Heart left ventricle (tissue), 16 donors: ENCODE measurements around the gene DNAJC18. TPM values are rescaled to one million over a fixed set of nuclear protein-coding genes. Genes with fewer than 3 reads are reported as not detected.

Experiments
- ATAC-seq, 4 donors: fragments of 200-7000 bp; cut with Tn5 transposase; one replicate each; pipeline ENCODE4 v1.9.1; 2020 to 2022; ENCODE audit warnings: moderate library complexity in 4 of 4, mild to moderate bottlenecking in 3 of 4, moderate number of reproducible peaks in 1 of 4
- DNase-seq, 5 donors: peaks; one replicate each; pipeline ENCODE4 v3.0.0-alpha.2; 2020
- H3K27ac ChIP-seq, 12 donors: fragments of 200-600 bp; sonication (generic) in 4 of 12; one replicate each; pipeline versions ENCODE4 v1.5.0 to v1.8.0; 2016 to 2022; ENCODE audit warnings: mild to moderate bottlenecking in 2 of 12
- H3K27me3 ChIP-seq, 9 donors: fragments of 200-600 bp; sonication (generic) in 2 of 9; one replicate each; pipeline versions ENCODE4 v1.5.1 to v1.8.0; 2016 to 2022; ENCODE audit warnings: mild to moderate bottlenecking in 3 of 9
- H3K36me3 ChIP-seq, 9 donors: fragments of 200-600 bp; sonication (generic) in 2 of 9; one replicate each; pipeline versions ENCODE4 v1.5.0 to v1.8.0; 2018 to 2022; ENCODE audit warnings: mild to moderate bottlenecking in 2 of 9
- H3K4me1 ChIP-seq, 12 donors: fragments of 200-600 bp; sonication (generic) in 4 of 12; one replicate each; pipeline versions ENCODE4 v1.5.0 to v1.8.0; 2016 to 2022; ENCODE audit warnings: mild to moderate bottlenecking in 3 of 12
- H3K4me3 ChIP-seq, 12 donors: fragments of 200-600 bp; sonication (generic) in 4 of 12; one replicate each; pipeline versions ENCODE4 v1.5.0 to v1.8.0; 2017 to 2022; ENCODE audit warnings: mild to moderate bottlenecking in 9 of 12, moderate library complexity in 4 of 12
- H3K9me3 ChIP-seq, 12 donors: fragments of 200-600 bp; sonication (generic) in 4 of 12; one replicate each; pipeline versions ENCODE4 v1.5.0 to v1.8.0; 2016 to 2022; ENCODE audit warnings: mild to moderate bottlenecking in 1 of 12
- POLR2A ChIP-seq, 2 donors: fragments of 450-650 bp; IDR thresholded peaks; one replicate each; pipeline ENCODE4 v1.6.1; 2017; ENCODE audit warnings: antibody characterized with exemption in 2 of 2, mild to moderate bottlenecking in 2 of 2, moderate library complexity in 2 of 2
- WGBS, 4 donors: extraction: QIAGEN DNeasy Blood & Tissue Kit in 2 of 4; methylation state at CpG; one replicate each; pipeline versions ENCODE4 v1.1.5 to v1.1.7; 2013 to 2018; 5-methylcytosine and 5-hydroxymethylcytosine counted together
- intact Hi-C, 10 donors: fragments of 100-400 bp; cut with DNase I; formaldehyde crosslinking; loops; one replicate each; pipeline versions ENCODE4 v1.11.1 to v1.14.2; 2022
- polyA plus RNA-seq, 2 donors: library from polyadenylated mRNA; stranded (reverse); fragments of 200-250 nt; gene quantifications; one replicate each; pipeline ENCODE4 v1.2.3, GENCODE V29; 2013
- total RNA-seq, 9 donors: library from RNA; depleted of rRNA in 2 of 9; stranded (reverse); fragments of >200 nt in 2 of 9; fragmentation: NEBNext Ultra II Directional in 3 of 9; extraction: Animal tissue kit (Norgen Biotek cat#: 25700) in 3 of 9; gene quantifications; one replicate each; pipeline versions ENCODE4 v1.1.0 to v1.2.4, GENCODE V29; 2016 to 2023
- TF ChIP-seq, protein P1 (sequence below), 12 donors: fragments of 200-600 bp; sonication (generic) in 4 of 12; IDR thresholded peaks; one replicate each; pipeline versions ENCODE4 v1.5.0 to v1.8.0; 2018 to 2022; ENCODE audit warnings: antibody characterized with exemption in 12 of 12, mild to moderate bottlenecking in 5 of 12
- donor health status: ischemic (EF 13 %, LVEDD 7.1; RV severe dilation, severe dysfunction).
- donor health status: healthy with polysubstance abuse.
- donor health status: DM: no; HTN: yes; CAD: no.
- donor health status: DM: no; HTN: no; CAD: no.
- donor health status: ischemic (EF 25% LVEDD 6.9; RV normal size, moderate dysfunction).
- donor health status: ischemic (EF 25% LVEDD 5.7; RV mildly dilated, moderate dysfunction).
- donor health status: healthy.
- donor health status: DM: yes; HTN: yes; CAD: no.
- donor health status: ischemic (EF 35%, LVEDD 5.7; RV mildly dilated, moderate dysfunction).
- donor health status: nonischemic (EF 11% LVEDD 7.7; RV severe dilation, severe dysfunction).
- donor health status: DM: yes; HTN: yes; CAD: no.
- donor health status: PGD.
- donor health status: ischemic (EF 29% LVEDD 5.4; RV normal size, mild dysfunction).
- donor health status: nonischemic (EF 23%, LVEDD 6.1; RV moderate dilation, normal function).

DNAJC18 gene
- total and polyA plus RNA-seq, 11 donors, result 4.0 to 17.8 (median 9.1) TPM

DNA sequence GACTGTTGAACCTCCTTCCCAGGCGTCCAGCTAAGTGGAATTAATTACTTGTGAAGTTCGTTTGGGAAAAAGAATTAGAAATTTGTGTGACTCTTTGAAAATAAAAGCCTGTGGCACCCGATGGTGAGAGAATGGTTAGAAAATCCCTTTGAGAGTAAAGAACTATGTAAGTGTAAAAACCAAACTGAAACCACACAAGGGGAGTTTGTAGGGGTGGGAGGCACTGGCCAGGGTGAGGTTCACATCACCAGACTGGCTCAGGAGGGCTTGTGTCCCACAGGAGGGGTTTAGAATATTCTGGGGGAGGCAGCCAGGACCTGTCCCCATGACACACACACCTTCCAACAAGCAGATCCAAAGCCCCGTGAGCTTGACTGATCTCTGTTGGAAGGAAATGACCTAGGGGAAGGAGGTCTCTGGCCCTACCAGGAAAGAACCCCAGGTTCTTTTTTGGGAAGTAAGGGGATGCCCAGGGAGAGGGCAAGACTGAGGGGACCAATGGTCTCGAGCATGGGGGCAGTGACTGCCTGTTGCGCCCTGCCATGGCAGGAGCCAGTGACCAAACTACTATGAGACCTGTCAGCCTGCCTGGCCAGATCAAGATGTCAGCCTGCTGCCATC is 39.7 kb downstream of the DNAJC18 start:
- no peak for DNase-seq
- intact Hi-C loops, result loop anchor here in 2 of 10 donors (5.0 to 10.0 kb wide), 2 partner anchors 57 to 105 kb away; partner anchors contain the start of genes MATR3 (in 1 of the 2) and PAIP2 (in 1 of the 2)
- 86 to 91% (median 90%) methylated on average over 6 of the region's 6 CpGs for WGBS, 4 donors
- Histone ChIP-seq H3K9me3 (no peaks in the 10 kb centered on the region), H3K4me3 (no peak overlapping the region), H3K36me3 (peaks cover 0 to 12% (median 0%) of the 10 kb centered on the region in 9 donors), H3K4me1 (peaks cover 2 to 48% (median 33%) of the 10 kb centered on the region in 12 donors), H3K27ac (no peak overlapping the region), H3K27me3 (peaks cover 0 to 5% (median 0%) of the 10 kb centered on the region in 9 donors)
- no peak for ATAC-seq
- TF ChIP-seq, protein P1, sequence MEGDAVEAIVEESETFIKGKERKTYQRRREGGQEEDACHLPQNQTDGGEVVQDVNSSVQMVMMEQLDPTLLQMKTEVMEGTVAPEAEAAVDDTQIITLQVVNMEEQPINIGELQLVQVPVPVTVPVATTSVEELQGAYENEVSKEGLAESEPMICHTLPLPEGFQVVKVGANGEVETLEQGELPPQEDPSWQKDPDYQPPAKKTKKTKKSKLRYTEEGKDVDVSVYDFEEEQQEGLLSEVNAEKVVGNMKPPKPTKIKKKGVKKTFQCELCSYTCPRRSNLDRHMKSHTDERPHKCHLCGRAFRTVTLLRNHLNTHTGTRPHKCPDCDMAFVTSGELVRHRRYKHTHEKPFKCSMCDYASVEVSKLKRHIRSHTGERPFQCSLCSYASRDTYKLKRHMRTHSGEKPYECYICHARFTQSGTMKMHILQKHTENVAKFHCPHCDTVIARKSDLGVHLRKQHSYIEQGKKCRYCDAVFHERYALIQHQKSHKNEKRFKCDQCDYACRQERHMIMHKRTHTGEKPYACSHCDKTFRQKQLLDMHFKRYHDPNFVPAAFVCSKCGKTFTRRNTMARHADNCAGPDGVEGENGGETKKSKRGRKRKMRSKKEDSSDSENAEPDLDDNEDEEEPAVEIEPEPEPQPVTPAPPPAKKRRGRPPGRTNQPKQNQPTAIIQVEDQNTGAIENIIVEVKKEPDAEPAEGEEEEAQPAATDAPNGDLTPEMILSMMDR (IDR thresholded peaks at IDR 0.05), result no peak
- TF ChIP-seq POLR2A (IDR thresholded peaks at IDR 0.05), result no peak

DNA sequence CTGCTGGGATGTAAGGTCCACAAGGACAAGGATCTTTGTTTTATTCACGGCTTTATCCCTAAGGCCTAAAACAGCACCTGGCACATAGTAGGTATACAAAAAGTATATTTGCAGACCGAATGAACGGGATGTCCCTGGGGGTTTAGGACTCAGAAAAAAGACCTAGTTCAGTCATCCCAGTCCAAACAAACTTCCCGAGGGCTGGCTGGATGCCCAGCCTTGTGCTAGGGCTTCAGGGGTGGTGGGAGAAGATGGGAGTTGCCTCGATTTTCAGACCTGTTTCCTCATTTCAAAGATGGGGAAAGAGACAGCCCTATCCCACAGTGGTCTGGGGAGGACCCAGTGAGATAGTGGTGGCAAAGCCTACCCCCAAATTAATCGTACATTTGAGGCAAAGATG is 41.4 kb downstream of the DNAJC18 start:
- Histone ChIP-seq H3K36me3 (peaks cover 0 to 13% (median 0%) of the 10 kb centered on the region in 9 donors), H3K9me3 (no peaks in the 10 kb centered on the region), H3K4me3 (no peak overlapping the region), H3K27me3 (peaks cover 0 to 22% (median 0%) of the 10 kb centered on the region in 9 donors), H3K4me1 (peaks cover 2 to 50% (median 34%) of the 10 kb centered on the region in 12 donors), H3K27ac (peak overlapping the region in 3 of 12 donors; percentile 91 to 95 (median 92))
- WGBS, 4 donors, result 34 to 46% (median 43%) methylated on average over 6 of the region's 6 CpGs
- intact Hi-C loops, result loop anchor here in 1 of 10 donors (10.0 kb wide), 1 partner anchor 103 kb away; the partner anchor contains the start of gene MATR3
- DNase-seq (peak in 1 of 5 donors; percentile 50), ATAC-seq (no peak)
- no peak for TF ChIP-seq POLR2A (IDR thresholded peaks at IDR 0.05)
- TF ChIP-seq, protein P1 (IDR thresholded peaks at IDR 0.05), result no peak

DNA sequence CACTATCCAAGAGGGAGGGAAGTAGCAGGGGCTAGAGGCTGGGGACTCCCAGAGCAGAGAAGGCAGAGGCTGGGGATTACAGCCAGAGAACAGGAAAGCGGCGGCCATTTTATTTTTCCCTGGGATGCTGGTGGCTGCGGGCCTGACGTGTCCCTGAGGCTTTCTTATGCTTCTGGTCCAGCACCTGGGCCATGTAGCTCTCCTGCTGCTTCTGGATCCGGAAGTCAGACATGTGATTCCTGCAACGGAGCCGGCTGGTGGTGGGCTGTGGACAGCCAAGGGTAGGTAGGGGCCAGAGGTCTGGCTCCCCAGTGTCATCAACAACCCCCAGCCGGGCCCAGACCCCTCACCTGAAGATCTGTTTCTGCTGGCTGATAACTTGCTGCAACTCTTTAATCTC is 42.6 kb downstream of the DNAJC18 start:
- WGBS, 4 donors, result 60 to 73% (median 66%) methylated on average over 6 to 8 of the region's 8 CpGs

More for the DNA sequence above, 42.6 kb downstream of the DNAJC18 start:
- ATAC-seq (no peak), DNase-seq (no peak)
- Histone ChIP-seq H3K9me3 (no peaks in the 10 kb centered on the region), H3K27ac (peak overlapping the region in 11 of 12 donors; percentile 40 to 97 (median 93)), H3K4me1 (peaks cover 5 to 61% (median 42%) of the 10 kb centered on the region in 12 donors), H3K4me3 (no peak overlapping the region), H3K27me3 (peaks cover 0 to 28% (median 0%) of the 10 kb centered on the region in 9 donors), H3K36me3 (peaks cover 0 to 21% (median 0%) of the 10 kb centered on the region in 9 donors)
- no peak for TF ChIP-seq POLR2A (IDR thresholded peaks at IDR 0.05)
- TF ChIP-seq, protein P1 (IDR thresholded peaks at IDR 0.05), result no peak
- intact Hi-C loops, result loop anchor here in 1 of 10 donors (10.0 kb wide), 1 partner anchor 102 kb away; the partner anchor contains the start of gene MATR3
